Lower leg skin (tissue), 4 donors: ENCODE measurements around the gene COBL. TPM values are rescaled to one million over a fixed set of nuclear protein-coding genes. Genes with fewer than 3 reads are reported as not detected.

Experiments used
- DNase-seq, 2 donors: peaks; one replicate each; pipeline ENCODE4 v3.0.0-alpha.2; 2019; ENCODE audit warnings: low spot score in 2 of 2
- H3K4me3 ChIP-seq: fragments of 200-600 bp; sonication (generic); 2 replicates; pipeline ENCODE4 v1.5.1; 2017; ENCODE audit warnings: mild to moderate bottlenecking, low read depth; ENCODE audit not compliant: poor library complexity, severe bottlenecking
- POLR2A ChIP-seq, 2 donors: fragments of 450-650 bp; IDR thresholded peaks; one replicate each; pipeline ENCODE4 v1.6.1; 2016 to 2017; ENCODE audit warnings: antibody characterized with exemption in 2 of 2, mild to moderate bottlenecking in 1 of 2, moderate library complexity in 1 of 2
- WGBS, 2 donors: methylation state at CpG; one replicate each; pipeline ENCODE4 v1.1.5; 2018; 5-methylcytosine and 5-hydroxymethylcytosine counted together
- intact Hi-C: fragments of 100-400 bp; cut with DNase I; formaldehyde crosslinking; loops from one replicate; pipeline ENCODE4 v1.15.0; 2023; ENCODE audit warnings: low total_unique reads
- total RNA-seq, 4 donors: library from RNA; depleted of rRNA; stranded (reverse); fragments of >200 nt; gene quantifications; one replicate each; pipeline ENCODE4 v1.1.0, GENCODE V29; 2016
- TF ChIP-seq, protein P1 (sequence below), 3 donors: fragments of 450-650 bp; IDR thresholded peaks; one replicate each; pipeline ENCODE4 v1.5.1; 2016; ENCODE audit warnings: antibody characterized with exemption in 3 of 3, mild to moderate bottlenecking in 3 of 3, moderate library complexity in 2 of 3

The COBL gene, protein sequence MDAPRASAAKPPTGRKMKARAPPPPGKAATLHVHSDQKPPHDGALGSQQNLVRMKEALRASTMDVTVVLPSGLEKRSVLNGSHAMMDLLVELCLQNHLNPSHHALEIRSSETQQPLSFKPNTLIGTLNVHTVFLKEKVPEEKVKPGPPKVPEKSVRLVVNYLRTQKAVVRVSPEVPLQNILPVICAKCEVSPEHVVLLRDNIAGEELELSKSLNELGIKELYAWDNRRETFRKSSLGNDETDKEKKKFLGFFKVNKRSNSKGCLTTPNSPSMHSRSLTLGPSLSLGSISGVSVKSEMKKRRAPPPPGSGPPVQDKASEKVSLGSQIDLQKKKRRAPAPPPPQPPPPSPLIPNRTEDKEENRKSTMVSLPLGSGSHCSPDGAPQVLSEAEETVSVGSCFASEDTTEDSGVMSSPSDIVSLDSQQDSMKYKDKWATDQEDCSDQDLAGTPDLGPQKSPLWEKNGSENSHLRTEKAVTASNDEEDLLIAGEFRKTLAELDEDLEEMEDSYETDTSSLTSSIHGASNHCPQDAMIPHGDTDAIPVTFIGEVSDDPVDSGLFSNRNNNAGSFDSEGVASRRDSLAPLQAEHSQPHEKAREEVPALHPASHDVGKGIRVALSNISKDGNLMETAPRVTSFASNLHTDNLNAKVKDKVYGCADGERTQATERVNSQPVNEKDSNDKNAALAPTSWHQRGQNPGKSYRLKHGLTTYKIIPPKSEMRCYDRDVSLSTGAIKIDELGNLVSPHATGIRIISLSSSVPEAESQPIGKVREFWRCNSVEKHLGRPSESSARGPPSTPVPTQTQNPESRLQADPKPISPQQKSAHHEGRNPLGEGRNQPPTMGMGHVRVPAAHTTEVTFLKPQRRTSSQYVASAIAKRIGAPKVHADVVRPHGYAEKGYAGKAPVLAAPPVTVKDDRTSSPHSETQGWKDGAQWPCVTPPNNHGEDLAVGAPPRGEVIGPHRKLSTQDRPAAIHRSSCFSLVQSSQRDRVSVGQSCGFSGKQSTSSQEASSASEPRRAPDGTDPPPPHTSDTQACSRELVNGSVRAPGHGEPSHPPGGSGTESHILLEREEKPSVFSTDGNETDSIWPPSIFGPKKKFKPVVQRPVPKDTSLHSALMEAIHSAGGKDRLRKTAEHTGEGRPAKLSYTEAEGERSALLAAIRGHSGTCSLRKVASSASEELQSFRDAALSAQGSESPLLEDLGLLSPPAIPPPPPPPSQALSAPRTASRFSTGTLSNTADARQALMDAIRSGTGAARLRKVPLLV
- total RNA-seq, result 10 to 100 TPM; 40.2 to 94.1 (median 66.5) TPM

GRCh38 chr7:51316666-51317581, at the start of gene COBL:
COBL (minus strand) TSS chr7:51316809; CDS start chr7:51316633, 176 bp downstream.
- 7 to 16% methylated on average over 18 to 36 of the region's 94 CpGs for WGBS, 2 donors
- peak in 1 of 2 donors; percentile 86 for DNase-seq
- peak within 1 kb of the TSS; percentile 41 for H3K4me3 ChIP-seq
- intact Hi-C loops, result no loop called here
- no peak for TF ChIP-seq POLR2A (IDR thresholded peaks at IDR 0.05)
- TF ChIP-seq, protein P1, sequence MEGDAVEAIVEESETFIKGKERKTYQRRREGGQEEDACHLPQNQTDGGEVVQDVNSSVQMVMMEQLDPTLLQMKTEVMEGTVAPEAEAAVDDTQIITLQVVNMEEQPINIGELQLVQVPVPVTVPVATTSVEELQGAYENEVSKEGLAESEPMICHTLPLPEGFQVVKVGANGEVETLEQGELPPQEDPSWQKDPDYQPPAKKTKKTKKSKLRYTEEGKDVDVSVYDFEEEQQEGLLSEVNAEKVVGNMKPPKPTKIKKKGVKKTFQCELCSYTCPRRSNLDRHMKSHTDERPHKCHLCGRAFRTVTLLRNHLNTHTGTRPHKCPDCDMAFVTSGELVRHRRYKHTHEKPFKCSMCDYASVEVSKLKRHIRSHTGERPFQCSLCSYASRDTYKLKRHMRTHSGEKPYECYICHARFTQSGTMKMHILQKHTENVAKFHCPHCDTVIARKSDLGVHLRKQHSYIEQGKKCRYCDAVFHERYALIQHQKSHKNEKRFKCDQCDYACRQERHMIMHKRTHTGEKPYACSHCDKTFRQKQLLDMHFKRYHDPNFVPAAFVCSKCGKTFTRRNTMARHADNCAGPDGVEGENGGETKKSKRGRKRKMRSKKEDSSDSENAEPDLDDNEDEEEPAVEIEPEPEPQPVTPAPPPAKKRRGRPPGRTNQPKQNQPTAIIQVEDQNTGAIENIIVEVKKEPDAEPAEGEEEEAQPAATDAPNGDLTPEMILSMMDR (IDR thresholded peaks at IDR 0.05), result no peak

DNA sequence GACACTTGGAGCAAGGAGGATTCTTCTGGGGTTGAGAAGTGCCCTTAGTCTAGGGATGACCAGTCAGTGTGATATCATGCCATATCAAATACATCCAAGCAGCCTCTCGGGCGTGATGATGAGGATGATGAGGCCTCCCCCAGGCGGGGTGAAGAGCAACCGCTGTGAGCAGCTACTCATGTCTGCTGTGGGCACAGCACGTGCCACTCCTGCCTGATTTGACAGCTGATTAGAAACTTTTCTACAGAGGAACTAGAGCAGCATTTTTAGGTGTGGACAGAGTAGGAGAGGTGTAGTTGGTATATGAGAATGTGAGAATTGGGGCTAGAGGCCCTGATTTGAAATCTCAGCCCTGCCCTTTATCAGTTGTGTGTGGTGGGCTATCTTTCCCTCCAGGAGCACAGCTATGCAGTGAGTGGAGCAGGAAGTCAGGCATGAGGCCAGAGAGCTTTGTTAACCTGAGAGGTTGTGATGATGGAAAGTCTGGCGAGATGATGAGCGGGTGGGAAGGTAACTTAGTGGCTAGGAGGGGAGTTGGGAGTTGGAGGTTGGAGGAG, 49.6 kb upstream of the COBL start:
- 79% methylated on average over 7 of the region's 7 CpGs for WGBS, 2 donors
- intact Hi-C loops, result loop anchor here (5.0 kb wide), 1 partner anchor 204 kb away; no protein-coding TSS in a partner anchor
- H3K4me3 ChIP-seq, result no peak overlapping the region
- no peak for DNase-seq
- TF ChIP-seq, protein P1 (IDR thresholded peaks at IDR 0.05), result no peak
- TF ChIP-seq POLR2A (IDR thresholded peaks at IDR 0.05), result no peak

DNA sequence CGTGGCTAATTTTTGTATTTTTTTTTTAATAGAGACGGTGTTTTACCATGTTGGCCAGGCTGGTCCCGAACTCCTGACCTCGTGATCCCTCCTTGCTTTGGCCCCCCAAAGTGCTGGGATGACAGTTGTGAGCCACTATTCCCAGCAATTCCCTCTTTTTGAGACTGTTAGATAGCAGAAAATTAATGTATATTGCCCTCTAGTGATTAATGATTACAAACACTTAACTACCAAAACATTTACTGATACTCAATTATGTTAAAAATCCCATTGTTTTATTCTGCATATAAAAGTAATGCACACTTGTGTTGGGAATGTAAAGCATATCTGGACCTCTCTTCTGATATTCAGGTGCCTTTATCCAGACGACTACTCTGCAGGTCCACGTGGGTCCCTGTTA, 41.2 kb upstream of the COBL start:
- 76 to 79% methylated on average over 6 of the region's 6 CpGs for WGBS, 2 donors
- intact Hi-C loops, result loop anchor here (10.0 kb wide), 1 partner anchor 133 kb away; no protein-coding TSS in a partner anchor
- no peak overlapping the region for H3K4me3 ChIP-seq
- TF ChIP-seq, protein P1 (IDR thresholded peaks at IDR 0.05), result no peak
- no peak for TF ChIP-seq POLR2A (IDR thresholded peaks at IDR 0.05)
- DNase-seq, result peak in 1 of 2 donors; percentile 42

DNA sequence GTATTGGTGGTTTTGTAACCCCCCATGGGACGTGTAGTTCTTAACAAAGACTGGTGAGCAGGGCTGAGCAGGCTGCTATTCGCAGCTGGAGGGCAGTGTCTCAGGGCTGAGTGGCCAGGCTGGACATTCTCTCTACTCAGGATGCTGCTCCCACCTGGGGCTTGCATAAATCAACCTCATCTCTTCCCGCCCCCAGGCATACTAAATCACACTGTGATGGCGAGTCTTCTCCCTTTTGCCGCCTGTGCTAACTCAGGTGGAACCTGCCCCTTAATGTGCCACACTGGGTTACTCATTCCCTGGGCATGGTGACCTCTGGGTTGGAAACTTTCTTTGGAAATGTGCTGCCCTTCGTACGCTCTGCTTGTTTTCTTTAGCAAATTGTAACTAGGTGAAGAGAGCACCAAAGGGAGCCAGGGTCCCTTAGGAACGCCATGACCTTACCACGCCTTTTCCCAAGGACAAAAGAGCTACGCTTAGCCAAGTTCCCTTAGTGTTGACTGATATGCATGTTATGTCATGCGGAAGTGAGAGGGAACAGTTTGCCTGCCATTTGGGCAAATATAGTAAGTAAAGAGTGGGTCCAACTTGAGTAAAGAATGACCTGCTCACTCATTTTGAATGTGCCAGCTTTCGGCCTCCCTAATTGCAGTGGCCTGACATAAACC, 40.4 kb upstream of the COBL start:
- peak in 1 of 2 donors; percentile 53 for DNase-seq
- intact Hi-C loops, result loop anchor here (10.0 kb wide), 1 partner anchor 132 kb away; no protein-coding TSS in a partner anchor
- no peak for TF ChIP-seq POLR2A (IDR thresholded peaks at IDR 0.05)
- TF ChIP-seq, protein P1 (IDR thresholded peaks at IDR 0.05), result no peak
- no peak overlapping the region for H3K4me3 ChIP-seq
- WGBS, 2 donors, result 80 to 83% methylated on average over 12 of the region's 12 CpGs
